Fibroblast of villous mesenchyme (primary cell): ENCODE data around the gene SORL1. TPM values are rescaled to one million over a fixed set of nuclear protein-coding genes. Genes with fewer than 3 reads are reported as not detected.
"Not testable (repeated sequence)": the region's sequence is repeated elsewhere in the genome, so short reads cannot be mapped to it uniquely, and the experiment has no call there.

Source experiments
- DNase-seq: peaks from one replicate; pipeline ENCODE4 v3.0.0-alpha.2; 2010; ENCODE audit warnings: low read depth
- H3K4me3 ChIP-seq: 2 replicates; pipeline ENCODE4 v1.5.1; 2011; ENCODE audit warnings: low read depth, mild to moderate bottlenecking, low read length
- total RNA-seq: library from RNA; depleted of rRNA; stranded (reverse); fragments of >200 nt; gene quantifications from 2 replicates; pipeline ENCODE4 v1.2.3, GENCODE V29; 2012
- TF ChIP-seq, protein P1 (sequence below): IDR thresholded peaks from 2 replicates; pipeline ENCODE4 v1.5.1; 2012; ENCODE audit warnings: low read depth, mild to moderate bottlenecking, low read length; ENCODE audit not compliant: insufficient read depth

Gene SORL1
- total RNA-seq, 1 donor = 0.43 TPM

- TF ChIP-seq, protein P1, sequence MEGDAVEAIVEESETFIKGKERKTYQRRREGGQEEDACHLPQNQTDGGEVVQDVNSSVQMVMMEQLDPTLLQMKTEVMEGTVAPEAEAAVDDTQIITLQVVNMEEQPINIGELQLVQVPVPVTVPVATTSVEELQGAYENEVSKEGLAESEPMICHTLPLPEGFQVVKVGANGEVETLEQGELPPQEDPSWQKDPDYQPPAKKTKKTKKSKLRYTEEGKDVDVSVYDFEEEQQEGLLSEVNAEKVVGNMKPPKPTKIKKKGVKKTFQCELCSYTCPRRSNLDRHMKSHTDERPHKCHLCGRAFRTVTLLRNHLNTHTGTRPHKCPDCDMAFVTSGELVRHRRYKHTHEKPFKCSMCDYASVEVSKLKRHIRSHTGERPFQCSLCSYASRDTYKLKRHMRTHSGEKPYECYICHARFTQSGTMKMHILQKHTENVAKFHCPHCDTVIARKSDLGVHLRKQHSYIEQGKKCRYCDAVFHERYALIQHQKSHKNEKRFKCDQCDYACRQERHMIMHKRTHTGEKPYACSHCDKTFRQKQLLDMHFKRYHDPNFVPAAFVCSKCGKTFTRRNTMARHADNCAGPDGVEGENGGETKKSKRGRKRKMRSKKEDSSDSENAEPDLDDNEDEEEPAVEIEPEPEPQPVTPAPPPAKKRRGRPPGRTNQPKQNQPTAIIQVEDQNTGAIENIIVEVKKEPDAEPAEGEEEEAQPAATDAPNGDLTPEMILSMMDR = no peak
These were observed 115.9 kb downstream of the SORL1 start for GRCh38 chr11:121567995-121568394.

DNA sequence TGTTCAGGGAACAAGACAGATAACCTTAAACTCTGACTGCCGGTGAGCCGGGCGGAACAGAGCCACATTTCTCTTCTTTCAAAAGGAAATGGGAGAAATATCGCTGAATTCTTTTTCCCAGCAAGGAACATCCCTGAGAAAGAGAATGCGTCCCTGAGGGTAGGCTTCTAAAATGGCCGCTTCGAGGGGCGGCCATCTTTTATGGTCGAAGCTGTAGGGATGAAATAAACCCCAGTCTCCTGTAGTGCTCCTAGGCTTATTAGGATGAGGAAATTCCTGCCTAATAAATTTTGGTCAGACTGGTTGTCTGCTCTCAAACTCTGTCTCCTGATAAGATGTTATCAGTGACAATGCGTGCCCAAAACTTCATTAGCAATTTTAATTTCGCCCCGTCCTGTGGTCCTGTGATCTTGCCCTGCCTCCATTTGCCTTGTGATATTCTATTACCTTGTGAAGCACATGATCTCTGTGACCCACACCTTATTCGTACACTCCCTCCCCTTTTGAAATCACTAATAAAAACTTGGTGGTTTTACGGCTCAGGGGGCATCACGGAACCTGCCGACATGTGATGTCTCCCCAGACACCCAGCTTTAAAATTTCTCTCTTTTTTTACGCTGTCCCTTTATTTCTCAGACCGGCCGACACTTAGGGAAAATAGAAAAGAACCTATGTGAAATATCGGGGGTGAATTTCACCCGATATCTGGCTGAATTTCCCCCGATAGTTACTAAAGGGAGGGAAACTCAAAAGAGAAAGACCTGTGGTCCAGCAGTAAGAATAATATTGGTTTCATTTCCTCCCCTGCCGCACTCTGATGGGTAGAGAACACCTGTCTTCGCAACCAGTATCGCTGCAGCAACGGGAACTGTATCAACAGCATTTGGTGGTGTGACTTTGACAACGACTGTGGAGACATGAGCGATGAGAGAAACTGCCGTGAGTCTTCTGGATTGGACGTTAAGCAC, 117.5 kb downstream of the SORL1 start:
- not testable (repeated sequence) for H3K4me3 ChIP-seq, DNase-seq

More at GRCh38 chr11:121567995-121568394, 115.9 kb downstream of the SORL1 start:
- no peak for DNase-seq
- no peak overlapping the region for H3K4me3 ChIP-seq

- no peak for DNase-seq
- TF ChIP-seq, protein P1 = no peak
- H3K4me3 ChIP-seq = no peak overlapping the region
These were observed 118.3 kb downstream of the SORL1 start for GRCh38 chr11:121570453-121570852.

DNA sequence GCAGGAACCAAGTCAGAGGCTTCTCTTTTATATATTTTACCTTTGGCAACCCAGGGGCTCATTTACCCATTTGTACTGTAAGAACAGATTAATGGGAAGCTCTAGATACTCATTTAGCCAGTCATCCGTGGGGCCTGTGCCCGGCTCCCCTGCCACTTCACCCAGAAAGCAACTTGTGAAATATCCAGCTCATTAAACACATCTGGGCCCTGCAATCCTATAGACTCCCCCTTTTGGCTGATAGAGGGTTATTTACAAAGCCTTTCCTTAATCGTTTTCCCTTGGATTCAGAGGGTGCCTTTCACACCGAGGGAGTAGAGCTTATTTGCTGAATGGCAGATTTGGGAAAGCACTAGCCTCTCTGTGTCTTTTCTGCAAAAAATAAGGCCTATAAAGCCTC, 119.4 kb downstream of the SORL1 start:
- H3K4me3 ChIP-seq = no peak overlapping the region
- TF ChIP-seq, protein P1 = no peak
- DNase-seq = no peak

DNA sequence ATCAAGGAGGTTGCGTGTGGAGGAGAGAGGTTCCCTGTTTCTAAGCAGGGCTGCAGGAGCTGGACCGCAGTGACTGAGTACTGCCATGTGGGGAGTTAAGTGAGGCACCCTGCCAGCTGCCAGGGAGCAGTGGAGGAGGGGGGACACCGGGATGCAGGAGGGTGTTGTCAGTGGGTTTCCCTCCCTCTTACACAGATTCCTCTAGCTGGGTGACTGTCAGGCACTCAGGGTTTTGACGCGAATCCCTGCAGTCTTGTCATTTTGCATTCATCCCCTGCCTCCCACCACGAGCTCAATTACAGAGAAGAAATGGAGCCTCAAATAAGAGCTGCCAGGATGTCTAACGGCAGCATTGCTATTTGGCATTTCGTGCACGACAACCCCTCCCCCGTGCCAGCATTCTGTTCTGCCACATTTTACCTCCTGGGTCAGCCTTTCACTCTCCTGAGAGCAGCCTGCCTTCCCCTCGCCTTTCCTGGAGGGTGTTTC, 120.5 kb downstream of the SORL1 start:
- TF ChIP-seq, protein P1 = no peak
- DNase-seq = no peak
- no peak overlapping the region for H3K4me3 ChIP-seq

DNA sequence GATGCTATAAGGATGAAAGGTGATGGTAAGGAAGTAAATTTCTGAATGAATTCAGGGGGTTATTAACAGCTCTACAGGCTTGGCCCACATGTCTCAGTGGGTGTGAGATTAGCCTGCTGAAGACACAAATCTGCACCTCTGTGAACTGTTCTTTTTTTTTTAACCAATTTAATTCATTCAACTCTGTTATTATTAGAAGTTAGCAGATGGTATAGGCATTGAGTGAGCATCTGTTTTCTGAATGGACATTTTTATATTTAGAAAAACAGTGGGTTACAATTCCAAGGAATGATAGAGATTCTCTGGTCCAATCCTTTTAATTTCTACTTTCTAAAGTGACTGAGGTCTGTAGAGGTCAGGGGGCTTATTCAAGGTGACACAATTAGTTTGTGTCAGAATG, 122.7 kb downstream of the SORL1 start:
- TF ChIP-seq, protein P1 = no peak
- DNase-seq = no peak
- no peak overlapping the region for H3K4me3 ChIP-seq

DNA sequence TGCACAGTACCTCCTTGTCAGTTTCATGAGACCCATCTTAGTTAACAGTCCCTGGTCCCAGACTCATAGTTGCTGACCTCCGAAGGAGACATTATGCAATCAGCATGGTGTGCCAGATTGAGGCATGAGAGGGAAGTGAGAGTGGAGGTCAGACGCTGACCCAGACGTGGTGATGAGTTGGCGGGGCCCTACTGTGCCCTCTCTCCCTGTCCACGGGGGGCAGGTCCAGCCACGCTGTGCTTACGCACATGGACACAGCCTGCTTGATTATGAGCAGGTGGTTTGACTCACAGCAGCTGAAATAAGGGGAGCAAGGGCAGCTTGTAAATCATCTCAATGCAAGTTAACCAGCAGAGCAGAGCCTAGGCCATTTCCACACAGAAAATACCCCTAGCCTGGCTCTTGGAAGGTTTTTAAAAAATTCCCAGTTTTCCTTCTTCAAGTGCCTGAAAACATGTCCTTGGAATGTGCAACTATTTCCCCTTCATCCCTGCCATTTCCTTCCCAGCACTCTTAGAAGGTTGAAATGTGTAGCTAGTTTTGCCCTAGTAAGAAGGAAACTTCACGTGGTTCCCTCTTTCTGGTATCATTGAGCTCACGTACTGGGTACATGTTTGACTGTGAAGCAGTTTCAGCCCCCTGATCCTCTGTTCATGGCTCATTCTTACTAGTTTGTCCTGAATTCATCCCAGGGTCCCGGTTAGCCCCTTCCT, 123.3 kb downstream of the SORL1 start:
- DNase-seq = peak; percentile 94
- no peak overlapping the region for H3K4me3 ChIP-seq
- TF ChIP-seq, protein P1 = no peak
